NCI-H1417 treated with DMSO at 0.1 percent for 48 hours (cell line): ENCODE results near the gene LYG1.

Source experiments
- DNase-seq: peaks from one replicate; lab custom pipeline; 2025; lab: John Stamatoyannopoulos, UW

The LYG1 gene

GRCh38 chr2:99275882-99276281 is 25.1 kb downstream of the LYG1 start:
- no peak for DNase-seq

GRCh38 chr2:99261242-99261641 is 39.8 kb downstream of the LYG1 start:
- no peak for DNase-seq

GRCh38 chr2:99260184-99260583 is 40.8 kb downstream of the LYG1 start:
- no peak for DNase-seq

- no peak for DNase-seq
Observed at GRCh38 chr2:99259465-99259864, 41.5 kb downstream of the LYG1 start.

- DNase-seq, result no peak
Observed at GRCh38 chr2:99256677-99257076, 44.3 kb downstream of the LYG1 start.

- DNase-seq, result no peak
Observed at GRCh38 chr2:99255491-99256318, 45.3 kb downstream of the LYG1 start, which contains the start of gene LYG2. TSS of gene LYG2 (minus strand) at chr2:99255666. CDS start at chr2:99254260, 1,406 bp downstream.

GRCh38 chr2:99249951-99250350 is 51.0 kb downstream of the LYG1 start:
- no peak for DNase-seq

- DNase-seq, result no peak
Observed at GRCh38 chr2:99242151-99242550, 58.8 kb downstream of the LYG1 start.

GRCh38 chr2:99240431-99240830 is 60.6 kb downstream of the LYG1 start:
- no peak for DNase-seq

GRCh38 chr2:99238599-99238998 is 62.4 kb downstream of the LYG1 start:
- DNase-seq, result no peak
